Omental fat pad (tissue), 4 donors: Measurements from ENCODE around the gene NEDD9. TPM values are rescaled to one million over a fixed set of nuclear protein-coding genes. Genes with fewer than 3 reads are reported as not detected.

Experiments used
- ATAC-seq: fragments of 150-250 bp; one replicate; pipeline ENCODE4 v1.9.1; 2016; ENCODE audit warnings: mild to moderate bottlenecking, moderate library complexity; ENCODE audit not compliant: low FRiP score
- DNase-seq: peaks from one replicate; pipeline ENCODE4 v3.0.0-alpha.2; 2019; ENCODE audit warnings: low spot score
- total RNA-seq, 4 donors: library from RNA; depleted of rRNA; stranded (reverse); fragments of >200 nt; gene quantifications; one replicate each; pipeline ENCODE4 v1.1.0, GENCODE V29; 2016
- TF ChIP-seq, protein P1 (sequence below), 3 donors: fragments of 450-650 bp; IDR thresholded peaks; one replicate each; pipeline ENCODE4 v1.5.1; 2016 to 2017; ENCODE audit warnings: antibody characterized with exemption in 3 of 3, mild to moderate bottlenecking in 3 of 3, moderate library complexity in 2 of 3

The NEDD9 gene
- total RNA-seq, 4 donors from 2014 or later, result 77.2 to 196 (median 106) TPM

DNA sequence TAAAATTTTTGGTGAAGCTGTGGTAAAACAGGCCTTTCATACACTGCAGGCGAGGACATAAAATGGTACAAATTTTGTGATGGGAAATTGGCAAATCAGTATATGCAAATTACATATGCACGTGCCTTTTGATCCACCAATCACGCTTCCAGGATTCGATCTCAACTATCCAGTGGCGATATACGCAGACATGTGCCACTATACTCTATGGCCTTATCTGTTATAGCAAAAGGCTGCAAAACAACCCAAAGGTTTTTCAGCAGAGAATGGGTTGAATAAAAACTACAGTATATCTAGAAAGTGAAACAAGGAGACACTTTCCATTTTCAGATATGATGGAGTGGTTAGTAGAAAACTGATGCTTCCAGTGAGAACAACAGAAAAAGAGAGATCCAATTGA lies 79.0 kb downstream of the NEDD9 start:
- ATAC-seq (no peak), DNase-seq (no peak)
- TF ChIP-seq, protein P1, sequence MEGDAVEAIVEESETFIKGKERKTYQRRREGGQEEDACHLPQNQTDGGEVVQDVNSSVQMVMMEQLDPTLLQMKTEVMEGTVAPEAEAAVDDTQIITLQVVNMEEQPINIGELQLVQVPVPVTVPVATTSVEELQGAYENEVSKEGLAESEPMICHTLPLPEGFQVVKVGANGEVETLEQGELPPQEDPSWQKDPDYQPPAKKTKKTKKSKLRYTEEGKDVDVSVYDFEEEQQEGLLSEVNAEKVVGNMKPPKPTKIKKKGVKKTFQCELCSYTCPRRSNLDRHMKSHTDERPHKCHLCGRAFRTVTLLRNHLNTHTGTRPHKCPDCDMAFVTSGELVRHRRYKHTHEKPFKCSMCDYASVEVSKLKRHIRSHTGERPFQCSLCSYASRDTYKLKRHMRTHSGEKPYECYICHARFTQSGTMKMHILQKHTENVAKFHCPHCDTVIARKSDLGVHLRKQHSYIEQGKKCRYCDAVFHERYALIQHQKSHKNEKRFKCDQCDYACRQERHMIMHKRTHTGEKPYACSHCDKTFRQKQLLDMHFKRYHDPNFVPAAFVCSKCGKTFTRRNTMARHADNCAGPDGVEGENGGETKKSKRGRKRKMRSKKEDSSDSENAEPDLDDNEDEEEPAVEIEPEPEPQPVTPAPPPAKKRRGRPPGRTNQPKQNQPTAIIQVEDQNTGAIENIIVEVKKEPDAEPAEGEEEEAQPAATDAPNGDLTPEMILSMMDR (IDR thresholded peaks at IDR 0.05), result no peak

DNA sequence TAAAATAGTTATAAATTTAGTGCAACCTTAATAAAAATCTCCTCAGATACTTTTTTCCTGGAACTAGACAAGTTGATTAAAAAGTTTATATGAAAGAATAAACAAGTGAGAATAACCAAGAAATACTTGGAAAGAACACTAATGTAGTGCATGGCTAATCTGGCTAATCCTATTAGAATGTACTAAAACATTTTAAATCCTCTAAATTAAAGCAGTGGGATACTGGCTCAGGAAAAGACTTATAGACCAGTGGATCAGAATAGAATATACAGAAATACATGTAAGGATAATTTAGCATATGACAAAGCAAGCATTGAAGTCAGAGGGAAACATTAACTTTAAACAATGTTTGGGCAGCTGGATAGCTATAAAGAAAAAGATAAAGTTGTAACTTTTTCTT lies 79.9 kb downstream of the NEDD9 start:
- ATAC-seq, result no peak
- TF ChIP-seq, protein P1 (IDR thresholded peaks at IDR 0.05), result no peak
- no peak for DNase-seq

DNA sequence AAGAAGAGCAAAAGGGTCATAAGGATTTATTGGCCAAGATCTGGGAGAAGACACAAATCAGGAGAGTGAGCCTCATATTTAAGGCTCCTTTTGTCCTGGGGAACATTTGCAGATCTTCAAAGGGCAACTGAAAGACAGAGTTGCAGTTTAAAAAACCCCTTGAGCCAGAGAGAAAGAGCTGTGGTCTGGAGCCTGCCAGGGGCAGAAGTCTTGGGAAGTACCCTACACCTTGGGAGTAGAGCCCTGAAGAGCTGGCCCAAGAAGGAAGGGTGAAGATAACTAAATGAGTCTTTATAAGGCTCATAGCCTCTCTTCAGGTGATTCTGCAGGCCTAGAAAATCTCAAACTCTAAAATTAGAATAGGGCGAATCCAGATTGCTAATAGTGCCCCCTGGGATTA lies 81.0 kb downstream of the NEDD9 start:
- TF ChIP-seq, protein P1 (IDR thresholded peaks at IDR 0.05), result no peak
- ATAC-seq (no peak), DNase-seq (no peak)

DNA sequence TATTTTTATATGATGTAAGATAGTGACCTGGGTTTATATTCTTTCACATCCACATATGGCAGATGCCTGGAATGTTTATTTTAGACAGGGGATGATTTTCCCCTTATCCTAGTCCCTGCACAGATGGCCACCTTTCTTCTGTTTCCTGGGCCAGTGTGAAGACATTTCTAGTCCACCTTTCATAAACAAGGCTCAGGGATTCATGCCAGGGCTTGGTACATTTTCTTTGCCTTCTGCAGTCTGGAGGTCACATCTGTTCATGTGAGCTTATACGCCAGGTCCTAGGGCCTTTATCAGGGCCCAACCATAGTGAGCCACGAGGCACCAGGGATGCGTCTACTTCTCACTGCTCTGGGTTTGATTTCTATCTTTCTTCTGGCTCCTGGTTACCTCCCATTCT lies 82.9 kb downstream of the NEDD9 start:
- no peak for ATAC-seq
- TF ChIP-seq, protein P1 (IDR thresholded peaks at IDR 0.05), result no peak
- no peak for DNase-seq

DNA sequence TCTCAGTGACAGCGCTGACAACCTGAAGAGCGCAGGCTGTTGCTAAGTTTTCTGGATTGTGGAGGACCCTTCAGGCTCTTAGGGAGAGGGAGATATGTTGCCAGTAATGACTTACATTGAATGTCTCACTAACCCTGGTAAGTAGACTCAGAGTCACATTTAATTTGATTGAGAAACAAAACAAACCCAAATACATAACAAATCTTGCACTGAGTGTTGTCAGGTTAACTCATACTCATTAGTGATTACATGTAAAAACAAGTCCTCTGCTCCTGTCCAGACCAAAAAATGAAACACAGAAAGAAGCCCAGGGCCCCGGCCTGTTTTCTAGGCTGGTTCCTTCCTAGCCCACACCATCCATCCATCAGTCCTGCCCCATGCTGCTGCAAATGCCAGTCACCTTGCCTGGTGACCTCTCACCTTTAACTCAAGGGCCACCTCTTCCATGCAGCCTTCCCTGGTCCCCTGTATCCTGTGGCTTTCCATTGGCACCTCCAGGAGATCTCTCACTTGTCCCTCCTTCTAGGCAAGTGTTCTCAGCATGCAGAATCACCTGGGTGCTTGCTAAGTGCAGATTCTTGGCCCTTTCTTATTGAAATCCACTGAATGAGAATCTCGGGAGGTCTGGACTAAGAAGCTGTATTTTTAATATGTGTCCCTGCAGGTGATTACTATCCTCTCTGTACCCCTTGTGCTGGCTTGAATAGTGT lies 86.2 kb downstream of the NEDD9 start:
- ATAC-seq (no peak), DNase-seq (no peak)
- TF ChIP-seq, protein P1 (IDR thresholded peaks at IDR 0.05), result no peak

DNA sequence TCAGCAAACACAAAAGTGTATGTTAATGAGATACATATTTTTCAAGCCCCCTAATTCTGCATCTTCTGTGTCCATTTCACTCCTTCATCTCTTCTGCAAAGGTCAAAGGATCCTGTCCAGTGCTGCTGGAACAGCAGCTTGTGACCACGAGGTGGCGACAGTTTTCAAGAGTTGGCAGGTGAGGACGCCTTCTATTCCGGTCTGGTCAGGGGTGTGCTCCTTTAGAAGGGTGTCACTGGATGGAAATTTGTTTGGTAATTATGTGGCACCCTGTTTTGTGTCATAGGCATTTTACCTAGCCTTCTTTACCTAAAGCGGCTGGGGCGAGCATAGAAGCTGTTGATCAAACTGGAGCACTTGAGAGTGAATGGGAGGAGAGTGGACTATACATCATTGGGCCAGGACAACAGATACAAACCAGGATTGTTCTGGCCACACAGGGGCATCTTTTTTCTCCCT lies 88.0 kb downstream of the NEDD9 start:
- DNase-seq, result peak; percentile 52
- peak; percentile 78 for ATAC-seq
- TF ChIP-seq, protein P1 (IDR thresholded peaks at IDR 0.05), result peak in 1 of 3 donors; percentile 53
